Type B pancreatic cell (in vitro differentiated cells): ENCODE data around the gene SRC. TPM values are rescaled to one million over a fixed set of nuclear protein-coding genes. Genes with fewer than 3 reads are reported as not detected.

Experiments used
- DNase-seq: peaks from one replicate; pipeline ENCODE4 v3.0.0; 2021; ENCODE audit warnings: mixed read lengths; ENCODE audit not compliant: unreplicated experiment; ENCODE audit errors: extremely low spot score
- H3K27ac Mint-ChIP-seq: 2 replicates; pipeline ENCODE4 v1.8.0; 2021; ENCODE audit warnings: mild to moderate bottlenecking, mixed read lengths
- H3K27me3 Mint-ChIP-seq: 2 replicates; pipeline ENCODE4 v1.8.0; 2021; ENCODE audit warnings: mixed read lengths
- H3K36me3 Mint-ChIP-seq: 2 replicates; pipeline ENCODE4 v1.8.0; 2021; ENCODE audit warnings: mixed read lengths
- H3K4me1 Mint-ChIP-seq: one replicate; pipeline ENCODE4 v1.8.0; 2021; ENCODE audit warnings: mixed read lengths; ENCODE audit not compliant: unreplicated experiment
- H3K4me3 Mint-ChIP-seq: 2 replicates; pipeline ENCODE4 v1.8.0; 2021; ENCODE audit warnings: mild to moderate bottlenecking, mixed read lengths
- H3K9me3 Mint-ChIP-seq: 2 replicates; pipeline ENCODE4 v1.8.0; 2021; ENCODE audit warnings: mixed read lengths
- long read RNA-seq: library from polyadenylated mRNA; unstranded; transcript quantifications from one replicate; pipeline ENCODE4 v2.0.0, GENCODE V29; 2020
- total RNA-seq: library from RNA; stranded (reverse); gene quantifications from 2 replicates; pipeline ENCODE4 v1.2.1, GENCODE V29; 2021; ENCODE audit warnings: low replicate concordance
- TF ChIP-seq, protein P1 (sequence below): fragments of 200-600 bp; sonication (generic); conservative IDR thresholded peaks from 2 replicates; pipeline ENCODE4 v1.5.0; 2021; ENCODE audit warnings: antibody characterized with exemption, mild to moderate bottlenecking

Gene SRC
- total RNA-seq: 56.0 and 70.3 TPM in 2 replicates
- long read RNA-seq, partial matches to known transcripts: 0 of 4 reads
- long read RNA-seq, other reads (novel, unspliced or antisense): 4 of 4 reads

DNA sequence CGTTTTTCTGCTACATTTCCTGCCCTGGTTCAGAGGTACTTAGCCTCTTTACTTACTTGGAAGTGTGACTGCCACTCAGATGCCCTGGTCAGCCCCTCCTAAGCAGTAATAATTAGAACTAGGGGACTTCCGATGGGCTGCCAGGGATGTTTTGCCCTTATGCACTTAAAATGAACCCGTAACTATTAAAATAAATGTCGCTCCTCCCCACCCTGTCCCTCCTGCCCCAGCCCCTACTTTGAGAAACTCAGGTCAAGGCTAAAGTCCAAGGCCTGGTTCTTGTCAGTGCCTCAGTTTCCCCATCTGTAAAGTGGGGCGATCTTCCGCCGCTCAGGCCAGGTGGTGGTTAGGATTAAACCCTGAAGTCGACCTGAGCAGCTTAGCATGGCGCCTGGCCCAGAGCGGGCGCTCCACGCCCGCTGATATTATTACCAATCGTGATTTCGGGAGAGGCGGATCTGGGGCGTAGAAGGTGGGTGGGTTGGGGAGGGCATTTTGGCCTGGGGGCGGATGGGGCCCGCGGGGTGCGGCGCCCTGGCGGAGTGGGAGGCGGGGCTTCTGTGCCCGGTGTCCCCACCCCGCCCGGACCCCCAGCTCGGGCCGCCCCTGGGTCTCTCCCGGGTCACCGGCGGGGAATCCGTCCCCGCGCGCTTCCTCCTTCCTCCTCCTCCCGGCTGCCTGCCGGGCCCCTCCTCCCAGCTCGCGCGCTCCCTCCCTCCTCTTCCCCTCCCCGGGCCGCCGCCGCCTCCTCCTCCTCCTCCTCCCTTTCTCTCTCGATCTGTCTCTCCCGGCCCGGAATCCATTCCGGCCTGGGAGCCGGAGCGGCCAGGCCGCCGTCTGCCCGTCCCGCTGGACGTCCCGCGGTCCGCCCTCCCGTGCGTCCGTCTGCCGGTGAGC is at the start of gene SRC:
Gene SRC (plus strand): TSS at position 802 of the 897 bp plus-strand sequence. CDS start 38,014 bp downstream, outside the sequence.
- Mint-ChIP-seq H3K4me1 (peaks cover 57% of the 10 kb centered on the region), H3K36me3 (peaks cover 12% of the 10 kb centered on the region)

DNA sequence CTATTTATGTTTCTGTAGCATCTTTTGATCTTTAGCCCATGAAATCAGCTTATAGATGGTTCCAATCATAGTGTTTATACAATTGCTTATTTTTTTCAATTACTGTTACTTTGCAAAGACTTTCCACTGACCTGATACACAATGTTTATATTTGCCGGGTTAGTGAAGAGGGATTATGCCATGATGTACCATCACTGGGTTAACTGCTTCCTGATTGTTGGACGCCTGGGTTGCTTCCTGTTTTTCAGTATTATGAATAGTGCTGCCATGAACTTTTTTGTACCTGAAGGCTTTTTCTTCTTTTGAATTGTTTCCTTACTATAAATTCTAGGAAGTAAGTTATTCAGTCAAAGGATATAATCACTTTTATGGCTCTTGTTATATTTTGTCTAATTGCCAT is 49.6 kb upstream of the SRC start:
- H3K9me3 Mint-ChIP-seq: peaks cover 4% of the 10 kb centered on the region
- peaks cover 45% of the 10 kb centered on the region for H3K36me3 Mint-ChIP-seq
- H3K4me1 Mint-ChIP-seq: peaks cover 36% of the 10 kb centered on the region
- DNase-seq: no peak
- TF ChIP-seq, protein P1, sequence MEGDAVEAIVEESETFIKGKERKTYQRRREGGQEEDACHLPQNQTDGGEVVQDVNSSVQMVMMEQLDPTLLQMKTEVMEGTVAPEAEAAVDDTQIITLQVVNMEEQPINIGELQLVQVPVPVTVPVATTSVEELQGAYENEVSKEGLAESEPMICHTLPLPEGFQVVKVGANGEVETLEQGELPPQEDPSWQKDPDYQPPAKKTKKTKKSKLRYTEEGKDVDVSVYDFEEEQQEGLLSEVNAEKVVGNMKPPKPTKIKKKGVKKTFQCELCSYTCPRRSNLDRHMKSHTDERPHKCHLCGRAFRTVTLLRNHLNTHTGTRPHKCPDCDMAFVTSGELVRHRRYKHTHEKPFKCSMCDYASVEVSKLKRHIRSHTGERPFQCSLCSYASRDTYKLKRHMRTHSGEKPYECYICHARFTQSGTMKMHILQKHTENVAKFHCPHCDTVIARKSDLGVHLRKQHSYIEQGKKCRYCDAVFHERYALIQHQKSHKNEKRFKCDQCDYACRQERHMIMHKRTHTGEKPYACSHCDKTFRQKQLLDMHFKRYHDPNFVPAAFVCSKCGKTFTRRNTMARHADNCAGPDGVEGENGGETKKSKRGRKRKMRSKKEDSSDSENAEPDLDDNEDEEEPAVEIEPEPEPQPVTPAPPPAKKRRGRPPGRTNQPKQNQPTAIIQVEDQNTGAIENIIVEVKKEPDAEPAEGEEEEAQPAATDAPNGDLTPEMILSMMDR: no peak
- H3K27ac Mint-ChIP-seq: no peak overlapping the region
- no peaks in the 10 kb centered on the region for H3K27me3 Mint-ChIP-seq
- no peak overlapping the region for H3K4me3 Mint-ChIP-seq

More for the DNA sequence above, at the start of gene SRC:
- Mint-ChIP-seq H3K27me3 (no peaks in the 10 kb centered on the region), H3K9me3 (no peaks in the 10 kb centered on the region), H3K4me3 (peak within 1 kb of the TSS; percentile 86), H3K27ac (peak within 1 kb of the TSS; percentile 92)
- peak; percentile 82 for DNase-seq
- TF ChIP-seq, protein P1: no peak

GRCh38 chr20:37297066-37297736 is 48.7 kb upstream of the SRC start:
- H3K9me3 Mint-ChIP-seq: peaks cover 4% of the 10 kb centered on the region
- no peak overlapping the region for H3K4me3 Mint-ChIP-seq
- no peak for DNase-seq
- peaks cover 35% of the 10 kb centered on the region for H3K4me1 Mint-ChIP-seq
- no peak overlapping the region for H3K27ac Mint-ChIP-seq
- H3K27me3 Mint-ChIP-seq: no peaks in the 10 kb centered on the region
- TF ChIP-seq, protein P1: no peak
- peaks cover 47% of the 10 kb centered on the region for H3K36me3 Mint-ChIP-seq

- no peaks in the 10 kb centered on the region for H3K27me3 Mint-ChIP-seq
- no peak overlapping the region for H3K27ac Mint-ChIP-seq
- H3K4me3 Mint-ChIP-seq: no peak overlapping the region
- peaks cover 4% of the 10 kb centered on the region for H3K9me3 Mint-ChIP-seq
- peaks cover 35% of the 10 kb centered on the region for H3K4me1 Mint-ChIP-seq
- H3K36me3 Mint-ChIP-seq: peaks cover 43% of the 10 kb centered on the region
- TF ChIP-seq, protein P1: no peak
- DNase-seq: no peak
These were observed 47.6 kb upstream of the SRC start for GRCh38 chr20:37298190-37298939.
